Caco-2 (cell line): Measurements from ENCODE around the gene KCNQ5. TPM values are rescaled to one million over a fixed set of nuclear protein-coding genes. Genes with fewer than 3 reads are reported as not detected.

Experiments
- BruUV-seq: library from RNA; stranded (reverse); fragments of 400-500 nt; replicated peaks from 2 replicates; lab custom pipeline; 2021; lab: Mats Ljungman, UMichigan
- CTCF ChIA-PET: fragments of 300-600 bp; sonication (Branson Sonifier 250); formaldehyde crosslinking; loops from one replicate; lab custom pipeline; 2022; ENCODE audit warnings: antibody characterized with exemption; lab: Charles Lee
- POLR2A ChIA-PET: fragments of 300-600 bp; sonication (Branson Sonifier 250); formaldehyde crosslinking; loops from one replicate; lab custom pipeline; 2022; ENCODE audit warnings: antibody characterized with exemption; lab: Charles Lee
- DNase-seq, 2 experiments: peaks; one replicate each; pipeline versions ENCODE4 v3.0.0 to v3.0.0-alpha.2; 2020 to 2022
- H3K27me3 ChIP-seq: replicated peaks from 2 replicates; pipeline ENCODE4 v1.6.0; 2011; ENCODE audit warnings: low read length; ENCODE audit not compliant: control insufficient read depth, insufficient read depth
- H3K36me3 ChIP-seq: 2 replicates; pipeline ENCODE4 v1.5.1; 2011; ENCODE audit warnings: low read length; ENCODE audit not compliant: control insufficient read depth, insufficient read depth
- H3K4me1 ChIP-seq: fragments of 250-450 bp; sonication (Bioruptor Pico); 2 replicates; pipeline ENCODE4 v1.5.1; 2020; ENCODE audit warnings: mild to moderate bottlenecking
- H3K4me3 ChIP-seq: 2 replicates; pipeline ENCODE4 v1.5.1; 2011; ENCODE audit warnings: low read depth, mild to moderate bottlenecking, control low read depth, low read length
- H3K9me3 ChIP-seq: fragments of 250-450 bp; sonication (Bioruptor Pico); 2 replicates; pipeline ENCODE4 v1.5.1; 2020; ENCODE audit warnings: mild to moderate bottlenecking, moderate library complexity
- H3K27ac Mint-ChIP-seq: one replicate; pipeline ENCODE4 v1.8.0; 2022; ENCODE audit warnings: mixed read lengths; ENCODE audit not compliant: unreplicated experiment
- H3K27me3 Mint-ChIP-seq: one replicate; pipeline ENCODE4 v1.8.0; 2022; ENCODE audit warnings: mixed read lengths; ENCODE audit not compliant: insufficient read depth, unreplicated experiment
- H3K36me3 Mint-ChIP-seq: one replicate; pipeline ENCODE4 v1.8.0; 2022; ENCODE audit warnings: mild to moderate bottlenecking, mixed read lengths; ENCODE audit not compliant: insufficient read depth, unreplicated experiment
- H3K4me1 Mint-ChIP-seq: one replicate; pipeline ENCODE4 v1.8.0; 2022; ENCODE audit warnings: low read depth, mixed read lengths; ENCODE audit not compliant: unreplicated experiment
- H3K4me3 Mint-ChIP-seq: one replicate; pipeline ENCODE4 v1.8.0; 2022; ENCODE audit warnings: mild to moderate bottlenecking, moderate library complexity, mixed read lengths; ENCODE audit not compliant: unreplicated experiment
- H3K9me3 Mint-ChIP-seq: one replicate; pipeline ENCODE4 v1.8.0; 2022; ENCODE audit warnings: mixed read lengths; ENCODE audit not compliant: unreplicated experiment
- intact Hi-C: fragments of 100-400 bp; cut with micrococcal nuclease; formaldehyde crosslinking; loops from one replicate; pipeline ENCODE4 v1.10.0; 2022; ENCODE audit not compliant: unreplicated experiment
- total RNA-seq: library from RNA; stranded (reverse); gene quantifications from 2 replicates; pipeline ENCODE4 v1.2.3, GENCODE V29; 2022
- TF ChIP-seq, protein P1 (sequence below), 2 experiments: fragments of 200-600 bp in 1 of 2; IDR thresholded peaks; 1 replicate in 1 of 2; 2 replicates in 1 of 2; pipeline versions ENCODE4 v1.5.1 to v1.8.0; 2011 to 2022; ENCODE audit warnings: antibody characterized with exemption in 1 of 2, control low read depth in 1 of 2, inconsistent platforms in 1 of 2, low read depth in 1 of 2, low read length in 1 of 2, mild to moderate bottlenecking in 1 of 2, moderate library complexity in 1 of 2; ENCODE audit not compliant: insufficient read depth in 1 of 2, severe bottlenecking in 1 of 2, unreplicated experiment in 1 of 2

Gene KCNQ5
- total RNA-seq, 1 experiment from 2014 or later = 0.20 TPM

- no peaks in the 10 kb centered on the region for H3K36me3 ChIP-seq
- Mint-ChIP-seq H3K4me3 (no peak overlapping the region), H3K27me3 (peaks cover 5% of the 10 kb centered on the region), H3K27ac (no peak overlapping the region), H3K36me3 (no peaks in the 10 kb centered on the region), H3K9me3 (no peaks in the 10 kb centered on the region), H3K4me1 (no peaks in the 10 kb centered on the region)
- no peak for DNase-seq
- CTCF ChIA-PET = no interaction called here
- BruUV-seq = no TSS peak
- H3K4me3 ChIP-seq = no peak overlapping the region
- no peaks in the 10 kb centered on the region for H3K27me3 ChIP-seq
- TF ChIP-seq, protein P1, sequence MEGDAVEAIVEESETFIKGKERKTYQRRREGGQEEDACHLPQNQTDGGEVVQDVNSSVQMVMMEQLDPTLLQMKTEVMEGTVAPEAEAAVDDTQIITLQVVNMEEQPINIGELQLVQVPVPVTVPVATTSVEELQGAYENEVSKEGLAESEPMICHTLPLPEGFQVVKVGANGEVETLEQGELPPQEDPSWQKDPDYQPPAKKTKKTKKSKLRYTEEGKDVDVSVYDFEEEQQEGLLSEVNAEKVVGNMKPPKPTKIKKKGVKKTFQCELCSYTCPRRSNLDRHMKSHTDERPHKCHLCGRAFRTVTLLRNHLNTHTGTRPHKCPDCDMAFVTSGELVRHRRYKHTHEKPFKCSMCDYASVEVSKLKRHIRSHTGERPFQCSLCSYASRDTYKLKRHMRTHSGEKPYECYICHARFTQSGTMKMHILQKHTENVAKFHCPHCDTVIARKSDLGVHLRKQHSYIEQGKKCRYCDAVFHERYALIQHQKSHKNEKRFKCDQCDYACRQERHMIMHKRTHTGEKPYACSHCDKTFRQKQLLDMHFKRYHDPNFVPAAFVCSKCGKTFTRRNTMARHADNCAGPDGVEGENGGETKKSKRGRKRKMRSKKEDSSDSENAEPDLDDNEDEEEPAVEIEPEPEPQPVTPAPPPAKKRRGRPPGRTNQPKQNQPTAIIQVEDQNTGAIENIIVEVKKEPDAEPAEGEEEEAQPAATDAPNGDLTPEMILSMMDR (IDR thresholded peaks at IDR 0.05; ENCODE audit: insufficient read depth in 1 of 2, low read depth in 1 of 2, low read length in 1 of 2, severe bottlenecking in 1 of 2, unreplicated experiment in 1 of 2) = no peak
- POLR2A ChIA-PET = no interaction called here
- no peaks in the 10 kb centered on the region for H3K9me3 ChIP-seq
- H3K4me1 ChIP-seq = no peaks in the 10 kb centered on the region
- intact Hi-C loops = no loop called here
These were observed 162.2 kb downstream of the KCNQ5 start for GRCh38 chr6:72784071-72784470.

DNA sequence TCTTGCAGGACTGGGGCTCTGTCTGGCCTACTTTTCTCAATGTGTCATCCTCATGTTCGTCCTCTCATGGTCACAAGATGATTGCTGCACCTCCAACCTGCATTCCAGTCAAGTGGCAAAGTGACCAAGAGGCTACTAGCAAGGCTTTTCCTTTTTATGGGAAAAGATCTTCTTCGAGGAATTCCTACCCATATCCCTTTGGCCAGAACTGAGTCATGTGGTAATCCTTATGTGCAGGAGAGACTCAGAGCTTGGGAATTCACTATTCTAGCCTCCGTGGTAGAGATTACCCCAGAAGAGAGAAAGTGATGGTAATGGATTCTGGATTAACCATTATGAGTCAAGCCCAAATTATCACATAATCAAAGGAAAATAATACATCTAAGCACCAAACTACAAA, 162.7 kb downstream of the KCNQ5 start:
- Histone ChIP-seq H3K9me3 (no peaks in the 10 kb centered on the region), H3K4me3 (no peak overlapping the region), H3K27me3 (no peaks in the 10 kb centered on the region), H3K4me1 (no peaks in the 10 kb centered on the region), H3K36me3 (no peaks in the 10 kb centered on the region)
- BruUV-seq = no TSS peak
- CTCF ChIA-PET = no interaction called here
- POLR2A ChIA-PET = no interaction called here
- H3K4me1 Mint-ChIP-seq = no peaks in the 10 kb centered on the region
- peaks cover 5% of the 10 kb centered on the region for H3K27me3 Mint-ChIP-seq
- DNase-seq = no peak
- TF ChIP-seq, protein P1 (IDR thresholded peaks at IDR 0.05; ENCODE audit: insufficient read depth in 1 of 2, low read depth in 1 of 2, low read length in 1 of 2, severe bottlenecking in 1 of 2, unreplicated experiment in 1 of 2) = no peak
- H3K9me3 Mint-ChIP-seq = no peaks in the 10 kb centered on the region
- H3K4me3 Mint-ChIP-seq = no peak overlapping the region
- H3K27ac Mint-ChIP-seq = no peak overlapping the region
- no peaks in the 10 kb centered on the region for H3K36me3 Mint-ChIP-seq
- intact Hi-C loops = no loop called here

GRCh38 chr6:72787391-72788031, 165.6 kb downstream of the KCNQ5 start:
- peaks cover 5% of the 10 kb centered on the region for H3K27me3 Mint-ChIP-seq
- intact Hi-C loops = no loop called here
- CTCF ChIA-PET = no interaction called here
- H3K36me3 ChIP-seq = no peaks in the 10 kb centered on the region
- BruUV-seq = no TSS peak
- POLR2A ChIA-PET = no interaction called here
- TF ChIP-seq, protein P1 (IDR thresholded peaks at IDR 0.05; ENCODE audit: insufficient read depth in 1 of 2, low read depth in 1 of 2, low read length in 1 of 2, severe bottlenecking in 1 of 2, unreplicated experiment in 1 of 2) = no peak
- no peaks in the 10 kb centered on the region for H3K4me1 Mint-ChIP-seq
- no peaks in the 10 kb centered on the region for H3K9me3 Mint-ChIP-seq
- no peak for DNase-seq
- no peaks in the 10 kb centered on the region for H3K4me1 ChIP-seq
- no peaks in the 10 kb centered on the region for H3K9me3 ChIP-seq
- no peak overlapping the region for H3K27ac Mint-ChIP-seq
- H3K27me3 ChIP-seq = no peaks in the 10 kb centered on the region
- H3K36me3 Mint-ChIP-seq = no peaks in the 10 kb centered on the region
- no peak overlapping the region for H3K4me3 Mint-ChIP-seq
- H3K4me3 ChIP-seq = no peak overlapping the region
